Lower leg skin (tissue), 4 donors: ENCODE results near the gene RAD51B. TPM values are rescaled to one million over a fixed set of nuclear protein-coding genes. Genes with fewer than 3 reads are reported as not detected.
"Not testable (repeated sequence)": the region's sequence is repeated elsewhere in the genome, so short reads cannot be mapped to it uniquely, and the experiment has no call there.

Experiments used
- DNase-seq, 2 donors: peaks; one replicate each; pipeline ENCODE4 v3.0.0-alpha.2; 2019; ENCODE audit warnings: low spot score in 2 of 2
- H3K4me3 ChIP-seq: fragments of 200-600 bp; sonication (generic); 2 replicates; pipeline ENCODE4 v1.5.1; 2017; ENCODE audit warnings: mild to moderate bottlenecking, low read depth; ENCODE audit not compliant: poor library complexity, severe bottlenecking
- CTCF ChIP-seq, 3 donors: fragments of 450-650 bp; IDR thresholded peaks; one replicate each; pipeline ENCODE4 v1.5.1; 2016; ENCODE audit warnings: antibody characterized with exemption in 3 of 3, mild to moderate bottlenecking in 3 of 3, moderate library complexity in 2 of 3
- POLR2A ChIP-seq, 2 donors: fragments of 450-650 bp; IDR thresholded peaks; one replicate each; pipeline ENCODE4 v1.6.1; 2016 to 2017; ENCODE audit warnings: antibody characterized with exemption in 2 of 2, mild to moderate bottlenecking in 1 of 2, moderate library complexity in 1 of 2
- WGBS, 2 donors: methylation state at CpG; one replicate each; pipeline ENCODE4 v1.1.5; 2018; 5-methylcytosine and 5-hydroxymethylcytosine counted together
- intact Hi-C: fragments of 100-400 bp; cut with DNase I; formaldehyde crosslinking; loops from one replicate; pipeline ENCODE4 v1.15.0; 2023; ENCODE audit warnings: low total_unique reads
- total RNA-seq, 4 donors: library from RNA; depleted of rRNA; stranded (reverse); fragments of >200 nt; gene quantifications; one replicate each; pipeline ENCODE4 v1.1.0, GENCODE V29; 2016

The RAD51B gene
- total RNA-seq, 4 donors from 2014 or later, result 6.1 to 27.2 (median 13.6) TPM

- TF ChIP-seq POLR2A (IDR thresholded peaks at IDR 0.05) (no peak), CTCF (IDR thresholded peaks at IDR 0.05) (no peak)
- peak in 1 of 2 donors; percentile 75 for DNase-seq
- WGBS, 2 donors, result 74% methylated on average over 2 of the region's 2 CpGs
- H3K4me3 ChIP-seq, result no peak overlapping the region
- intact Hi-C loops, result no loop called here
Observed at GRCh38 chr14:68695856-68696255, 876.3 kb downstream of the RAD51B start.

- DNase-seq, result peak in 1 of 2 donors; percentile 53
Observed at GRCh38 chr14:68696266-68696665, 876.7 kb downstream of the RAD51B start.

GRCh38 chr14:68696721-68697495, 877.3 kb downstream of the RAD51B start:
- intact Hi-C loops, result no loop called here
- 95% methylated on average over 6 of the region's 6 CpGs for WGBS, 2 donors
- DNase-seq, result peak in 1 of 2 donors; percentile 73
- H3K4me3 ChIP-seq, result no peak overlapping the region
- TF ChIP-seq POLR2A (IDR thresholded peaks at IDR 0.05) (no peak), CTCF (IDR thresholded peaks at IDR 0.05) (no peak)

More at GRCh38 chr14:68696266-68696665, 876.7 kb downstream of the RAD51B start:
- TF ChIP-seq POLR2A (IDR thresholded peaks at IDR 0.05) (no peak), CTCF (IDR thresholded peaks at IDR 0.05) (no peak)
- H3K4me3 ChIP-seq, result no peak overlapping the region
- intact Hi-C loops, result no loop called here
- WGBS, 2 donors, result 98 to 100% methylated on average over 3 of the region's 3 CpGs

- 90% methylated on average over 14 of the region's 14 CpGs for WGBS, 2 donors
- H3K4me3 ChIP-seq, intact Hi-C loops: not testable (repeated sequence)
- peak in 1 of 2 donors; percentile 60 for DNase-seq
Observed at GRCh38 chr14:68698773-68699172, 879.2 kb downstream of the RAD51B start.

GRCh38 chr14:68701001-68701741, 881.6 kb downstream of the RAD51B start:
- WGBS, 2 donors, result 97% methylated on average over 6 of the region's 6 CpGs
- peak in 1 of 2 donors; percentile 76 for DNase-seq
- no peak overlapping the region for H3K4me3 ChIP-seq
- TF ChIP-seq POLR2A (IDR thresholded peaks at IDR 0.05) (no peak), CTCF (IDR thresholded peaks at IDR 0.05) (no peak)
- intact Hi-C loops, result no loop called here

- peak in 1 of 2 donors; percentile 81 for DNase-seq
- H3K4me3 ChIP-seq, result no peak overlapping the region
- 93% methylated on average over 4 of the region's 4 CpGs for WGBS, 2 donors
- TF ChIP-seq POLR2A (IDR thresholded peaks at IDR 0.05), result no peak
- no peak for TF ChIP-seq CTCF (IDR thresholded peaks at IDR 0.05)
- intact Hi-C loops, result no loop called here
Observed at GRCh38 chr14:68702135-68702534, 882.6 kb downstream of the RAD51B start.
